ENCODE data around the gene MNT. TPM values are rescaled to one million over a fixed set of nuclear protein-coding genes. Genes with fewer than 3 reads are reported as not detected.
"Not testable (repeated sequence)": the region's sequence is repeated elsewhere in the genome, so short reads cannot be mapped to it uniquely, and the experiment has no call there.

The MNT gene
- total RNA-seq, 1 experiment from 2014 or later: 24.4 TPM

DNA sequence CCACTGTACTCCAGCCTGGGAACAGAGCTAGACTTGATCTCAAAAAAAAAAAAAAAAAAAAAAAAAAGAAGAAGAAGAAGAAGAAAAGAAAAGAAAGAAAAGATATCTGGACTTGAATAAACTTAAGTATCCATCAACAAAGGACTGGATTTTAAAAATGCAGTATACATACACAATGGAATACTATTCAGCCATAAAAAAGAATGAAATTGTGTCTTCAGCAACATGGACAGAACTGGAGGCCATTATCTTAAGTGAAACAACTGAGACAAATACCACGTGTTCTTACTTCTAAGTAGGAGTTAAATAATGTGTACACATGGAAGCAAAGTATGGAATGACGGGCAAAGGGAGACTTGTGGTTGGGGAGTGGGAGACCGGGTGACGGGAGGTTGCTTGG, 40.1 kb upstream of the MNT start:
- no peak overlapping the region for H3K4me3 ChIP-seq (ENCODE audit: low read depth, low read length)
- Mint-ChIP-seq H3K36me3 (ENCODE audit: insufficient read depth, unreplicated experiment) (peaks cover 72% of the 10 kb centered on the region), H3K9me3 (ENCODE audit: unreplicated experiment) (no peaks in the 10 kb centered on the region), H3K27ac (ENCODE audit: unreplicated experiment) (no peak overlapping the region), H3K4me1 (ENCODE audit: low read depth, unreplicated experiment) (peaks cover 7% of the 10 kb centered on the region), H3K4me3 (ENCODE audit: unreplicated experiment) (no peak overlapping the region), H3K27me3 (ENCODE audit: insufficient read depth, unreplicated experiment) (no peaks in the 10 kb centered on the region)
- H3K9me3 ChIP-seq: peaks cover 2% of the 10 kb centered on the region; the same call in 1 of the 2 replicates
- intact Hi-C loops (cut with micrococcal nuclease; ENCODE audit: unreplicated experiment): loop anchor here (10.0 kb wide), 1 partner anchor 64 kb away; no protein-coding TSS in a partner anchor
- ChIA-PET POLR2A (no interaction called here), CTCF (interaction anchor here (0.6 kb wide), 1 partner anchor 283 kb away, joined by 5 read pairs; no protein-coding TSS in a partner anchor)
- H3K27me3 ChIP-seq (replicated peaks; ENCODE audit: control insufficient read depth, insufficient read depth, low read length): no peaks in the 10 kb centered on the region
- H3K36me3 ChIP-seq (ENCODE audit: control insufficient read depth, insufficient read depth, low read length): peaks cover 4% of the 10 kb centered on the region
- H3K4me1 ChIP-seq: peaks cover 8% of the 10 kb centered on the region
- no TSS peak for BruUV-seq (replicated peaks)
- TF ChIP-seq, protein P1, sequence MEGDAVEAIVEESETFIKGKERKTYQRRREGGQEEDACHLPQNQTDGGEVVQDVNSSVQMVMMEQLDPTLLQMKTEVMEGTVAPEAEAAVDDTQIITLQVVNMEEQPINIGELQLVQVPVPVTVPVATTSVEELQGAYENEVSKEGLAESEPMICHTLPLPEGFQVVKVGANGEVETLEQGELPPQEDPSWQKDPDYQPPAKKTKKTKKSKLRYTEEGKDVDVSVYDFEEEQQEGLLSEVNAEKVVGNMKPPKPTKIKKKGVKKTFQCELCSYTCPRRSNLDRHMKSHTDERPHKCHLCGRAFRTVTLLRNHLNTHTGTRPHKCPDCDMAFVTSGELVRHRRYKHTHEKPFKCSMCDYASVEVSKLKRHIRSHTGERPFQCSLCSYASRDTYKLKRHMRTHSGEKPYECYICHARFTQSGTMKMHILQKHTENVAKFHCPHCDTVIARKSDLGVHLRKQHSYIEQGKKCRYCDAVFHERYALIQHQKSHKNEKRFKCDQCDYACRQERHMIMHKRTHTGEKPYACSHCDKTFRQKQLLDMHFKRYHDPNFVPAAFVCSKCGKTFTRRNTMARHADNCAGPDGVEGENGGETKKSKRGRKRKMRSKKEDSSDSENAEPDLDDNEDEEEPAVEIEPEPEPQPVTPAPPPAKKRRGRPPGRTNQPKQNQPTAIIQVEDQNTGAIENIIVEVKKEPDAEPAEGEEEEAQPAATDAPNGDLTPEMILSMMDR (IDR thresholded peaks at IDR 0.05; ENCODE audit: insufficient read depth in 1 of 2, low read depth in 1 of 2, low read length in 1 of 2, severe bottlenecking in 1 of 2, unreplicated experiment in 1 of 2): no peak
- no peak for DNase-seq

DNA sequence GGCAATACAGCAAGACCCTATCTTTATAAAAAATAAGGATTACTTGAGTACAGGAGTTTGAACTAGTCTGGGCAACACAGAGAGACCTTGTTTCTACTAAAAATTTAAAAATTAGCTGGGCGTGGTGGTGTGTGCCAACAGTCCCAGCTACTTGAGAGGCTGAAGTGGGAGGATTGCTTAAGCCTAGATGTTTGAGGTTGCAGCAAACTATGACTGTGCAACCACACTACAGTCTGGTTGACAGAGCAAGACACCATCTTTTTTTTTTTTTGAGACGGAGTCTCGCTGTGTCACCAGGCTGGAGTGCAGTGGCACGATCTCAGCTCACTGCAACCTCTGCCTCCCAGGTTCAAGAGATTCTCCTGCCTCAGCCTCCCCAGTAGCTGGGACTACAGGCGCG, 39.1 kb upstream of the MNT start:
- H3K9me3 Mint-ChIP-seq (ENCODE audit: unreplicated experiment); H3K9me3 ChIP-seq; H3K27ac Mint-ChIP-seq (ENCODE audit: unreplicated experiment); DNase-seq; H3K4me3 ChIP-seq (ENCODE audit: low read depth, low read length); H3K27me3 ChIP-seq (replicated peaks; ENCODE audit: control insufficient read depth, insufficient read depth, low read length); BruUV-seq (replicated peaks); H3K36me3 ChIP-seq (ENCODE audit: control insufficient read depth, insufficient read depth, low read length); H3K4me1 ChIP-seq; H3K4me1 Mint-ChIP-seq (ENCODE audit: low read depth, unreplicated experiment); POLR2A ChIA-PET; H3K27me3 Mint-ChIP-seq (ENCODE audit: insufficient read depth, unreplicated experiment); H3K4me3 Mint-ChIP-seq (ENCODE audit: unreplicated experiment): not testable (repeated sequence)
- peaks cover 71% of the 10 kb centered on the region for H3K36me3 Mint-ChIP-seq (ENCODE audit: insufficient read depth, unreplicated experiment)
- CTCF ChIA-PET: interaction anchor here (0.6 kb wide), 1 partner anchor 284 kb away, joined by 5 read pairs; no protein-coding TSS in a partner anchor
- intact Hi-C loops (cut with micrococcal nuclease; ENCODE audit: unreplicated experiment): loop anchor here (10.0 kb wide), 1 partner anchor 65 kb away; no protein-coding TSS in a partner anchor

DNA sequence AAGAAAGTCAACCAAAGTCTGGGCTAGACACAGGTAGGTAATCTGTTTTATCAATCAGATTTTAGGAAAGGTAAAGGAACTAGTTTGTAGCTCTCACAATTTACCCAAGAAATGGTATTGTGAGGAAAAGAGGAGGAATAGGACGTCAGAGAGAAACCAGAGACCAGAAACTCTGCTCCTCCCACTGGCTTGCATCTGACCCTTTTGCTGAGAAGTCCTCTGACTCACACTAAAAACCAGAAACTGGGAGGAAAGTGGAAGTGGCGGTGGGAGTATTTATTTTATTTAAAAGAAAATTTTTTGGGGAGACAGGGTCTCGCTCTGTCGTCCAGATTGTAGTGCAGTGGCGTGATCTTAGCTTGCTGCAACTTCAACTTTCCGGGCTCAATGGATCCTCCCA, 38.0 kb upstream of the MNT start:
- H3K27me3 ChIP-seq (replicated peaks; ENCODE audit: control insufficient read depth, insufficient read depth, low read length): no peaks in the 10 kb centered on the region
- Mint-ChIP-seq H3K27me3 (ENCODE audit: insufficient read depth, unreplicated experiment) (no peaks in the 10 kb centered on the region), H3K36me3 (ENCODE audit: insufficient read depth, unreplicated experiment) (peaks cover 62% of the 10 kb centered on the region), H3K4me1 (ENCODE audit: low read depth, unreplicated experiment) (peaks cover 7% of the 10 kb centered on the region), H3K27ac (ENCODE audit: unreplicated experiment) (no peak overlapping the region), H3K9me3 (ENCODE audit: unreplicated experiment) (no peaks in the 10 kb centered on the region), H3K4me3 (ENCODE audit: unreplicated experiment) (no peak overlapping the region)
- CTCF ChIA-PET: no interaction called here
- intact Hi-C loops (cut with micrococcal nuclease; ENCODE audit: unreplicated experiment): no loop called here
- POLR2A ChIA-PET: no interaction called here
- H3K4me3 ChIP-seq (ENCODE audit: low read depth, low read length): no peak overlapping the region
- peaks cover 4% of the 10 kb centered on the region for H3K36me3 ChIP-seq (ENCODE audit: control insufficient read depth, insufficient read depth, low read length)
- H3K9me3 ChIP-seq: peaks cover 2% of the 10 kb centered on the region; the same call in 1 of the 2 replicates
- no peak for DNase-seq
- TF ChIP-seq, protein P1 (IDR thresholded peaks at IDR 0.05; ENCODE audit: insufficient read depth in 1 of 2, low read depth in 1 of 2, low read length in 1 of 2, severe bottlenecking in 1 of 2, unreplicated experiment in 1 of 2): no peak
- H3K4me1 ChIP-seq: peaks cover 8% of the 10 kb centered on the region
- BruUV-seq (replicated peaks): no TSS peak

Measured in Caco-2 (cell line).